NCI-H69 (cell line): Measurements from ENCODE around the gene CCL22.
A peak's percentile ranks its signal among the peaks of the same experiment; 100 is the strongest.
"Not testable (repeated sequence)": the region's sequence is repeated elsewhere in the genome, so short reads cannot be mapped to it uniquely, and the experiment has no call there.

Experiments
- DNase-seq: peaks from one replicate; lab custom pipeline; 2025; lab: John Stamatoyannopoulos, UW

The CCL22 gene

GRCh38 chr16:57347858-57348257, 10.7 kb upstream of the CCL22 start:
- no peak for DNase-seq

GRCh38 chr16:57348327-57348726, 10.3 kb upstream of the CCL22 start:
- DNase-seq = no peak

DNA sequence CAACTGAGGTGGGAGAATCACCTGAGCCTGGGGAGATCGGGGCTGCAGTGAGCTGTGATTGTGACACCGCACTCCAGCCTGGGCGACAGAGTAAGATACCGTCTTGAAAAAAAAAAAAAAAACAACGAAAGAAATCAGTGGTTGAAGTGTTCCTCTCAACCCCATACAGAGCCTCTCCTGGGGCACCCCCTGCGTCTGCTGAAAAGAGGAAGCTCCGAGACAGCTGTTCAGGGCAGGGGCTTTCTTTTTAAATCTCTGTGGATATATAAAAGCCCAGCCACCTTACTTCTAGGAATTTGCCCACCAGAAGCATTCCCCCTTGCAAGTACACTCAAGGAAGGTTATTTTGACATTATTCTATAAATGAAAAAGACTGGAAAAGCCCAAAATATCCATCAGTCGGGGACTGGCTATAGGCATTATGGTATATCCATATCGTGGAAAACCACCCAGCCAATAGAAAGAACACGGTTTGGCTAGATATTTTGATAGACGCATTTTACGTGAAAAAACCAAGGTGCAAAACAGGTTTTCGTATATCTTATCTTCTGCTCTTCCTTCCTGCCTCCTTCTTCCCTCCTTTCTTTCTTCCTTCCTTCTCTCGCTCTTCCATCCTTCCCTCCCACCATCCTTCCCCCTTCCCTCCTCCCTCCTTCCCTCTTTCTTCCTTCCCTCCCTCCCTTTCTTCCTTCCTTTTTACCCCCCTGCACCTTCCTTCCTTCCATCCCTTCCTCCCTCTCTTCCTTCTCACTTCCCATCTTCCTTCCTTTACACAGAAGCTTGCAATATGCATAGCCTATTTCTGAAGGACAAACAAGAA, 9.2 kb upstream of the CCL22 start:
- no peak for DNase-seq

DNA sequence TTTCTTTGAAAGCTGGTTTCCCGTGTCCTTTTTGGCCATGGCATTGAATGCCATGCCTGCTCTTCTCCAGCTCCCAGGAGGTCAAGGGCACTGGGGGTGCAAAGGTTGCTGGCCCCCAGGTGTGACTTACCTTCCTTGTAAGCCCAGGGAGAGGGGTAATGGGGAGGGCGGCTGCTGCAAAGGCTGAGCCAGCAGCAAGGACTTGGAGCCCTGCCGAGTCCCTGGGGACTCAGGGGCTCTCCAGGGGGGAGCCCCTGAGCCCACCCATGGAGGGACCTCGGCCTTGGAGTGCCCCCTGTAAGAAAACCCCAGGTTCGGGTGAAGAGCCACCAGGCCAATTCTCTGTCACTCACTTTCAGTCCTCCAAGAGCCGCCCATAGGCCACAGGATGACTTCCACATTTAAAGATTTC, 5.9 kb upstream of the CCL22 start:
- no peak for DNase-seq

DNA sequence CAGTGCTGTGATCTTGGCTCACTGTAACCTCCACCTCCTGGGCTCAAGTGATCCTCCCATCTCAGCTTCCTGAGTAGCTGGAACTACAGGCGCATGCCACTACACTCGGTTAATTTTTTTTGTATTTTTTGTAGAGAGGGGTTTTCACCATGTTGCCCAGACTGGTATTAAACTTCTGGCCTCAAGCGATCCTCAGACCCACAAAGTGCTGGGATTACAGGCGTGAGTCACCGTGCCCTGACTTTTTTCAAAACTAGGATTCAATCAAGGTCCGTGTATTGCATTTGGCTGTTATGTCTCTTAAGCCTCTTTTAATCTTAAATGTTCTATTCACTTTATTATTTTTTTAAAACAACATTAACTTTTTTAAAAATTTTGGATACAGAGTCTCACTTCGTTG, 4.3 kb upstream of the CCL22 start:
- no peak for DNase-seq

GRCh38 chr16:57355898-57356414, 2.6 kb upstream of the CCL22 start:
- no peak for DNase-seq

GRCh38 chr16:57356547-57356946, 2.0 kb upstream of the CCL22 start:
- no peak for DNase-seq

GRCh38 chr16:57357330-57358085, 1.1 kb upstream of the CCL22 start:
- no peak for DNase-seq

DNA sequence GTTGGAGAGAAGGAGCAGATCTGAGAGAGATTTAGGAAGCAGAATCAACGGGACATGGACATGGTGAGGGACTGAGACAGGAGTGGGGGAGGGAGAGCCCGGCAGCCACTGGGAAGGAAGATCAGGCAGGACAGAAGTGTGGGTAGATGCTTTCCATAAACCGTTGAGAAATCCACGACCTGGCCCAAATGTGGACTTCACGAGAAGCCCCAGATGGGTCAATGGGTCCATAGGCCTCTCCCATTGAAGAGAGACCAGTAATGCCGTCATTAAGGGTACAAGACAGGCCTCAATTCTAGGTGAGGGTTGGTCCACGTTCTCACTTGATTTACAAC, 530 bp upstream of the CCL22 start:
- DNase-seq = no peak

DNA sequence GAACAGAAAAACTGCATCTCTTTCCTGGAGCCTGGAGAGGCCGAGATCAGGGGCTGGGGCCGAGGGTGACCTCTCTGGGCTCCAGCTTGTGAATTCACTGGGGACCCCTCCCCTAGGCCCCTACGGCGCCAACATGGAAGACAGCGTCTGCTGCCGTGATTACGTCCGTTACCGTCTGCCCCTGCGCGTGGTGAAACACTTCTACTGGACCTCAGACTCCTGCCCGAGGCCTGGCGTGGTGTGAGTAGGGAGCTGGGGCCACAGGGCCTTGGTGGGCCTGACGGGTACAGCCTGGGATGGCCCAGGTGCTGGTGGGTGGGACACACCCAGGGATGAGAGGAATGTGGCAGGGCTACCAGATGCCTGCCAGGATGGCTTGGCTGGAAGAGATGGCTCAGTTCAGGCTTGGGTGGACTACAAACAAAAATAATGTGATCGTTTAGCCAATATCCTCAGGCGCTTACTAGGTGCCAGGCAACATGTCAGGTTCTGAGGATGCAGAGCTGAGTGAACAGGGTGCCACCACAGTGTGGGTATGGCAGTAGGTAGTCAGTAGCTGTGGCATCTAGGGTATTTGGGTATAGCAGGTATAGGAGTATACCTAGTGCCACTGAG, 1.8 kb downstream of the CCL22 start:
- no peak for DNase-seq

- no peak for DNase-seq
Observed at GRCh38 chr16:57361404-57361803, 2.8 kb downstream of the CCL22 start.

- DNase-seq = no peak
Observed at GRCh38 chr16:57364143-57364542, 5.6 kb downstream of the CCL22 start.

DNA sequence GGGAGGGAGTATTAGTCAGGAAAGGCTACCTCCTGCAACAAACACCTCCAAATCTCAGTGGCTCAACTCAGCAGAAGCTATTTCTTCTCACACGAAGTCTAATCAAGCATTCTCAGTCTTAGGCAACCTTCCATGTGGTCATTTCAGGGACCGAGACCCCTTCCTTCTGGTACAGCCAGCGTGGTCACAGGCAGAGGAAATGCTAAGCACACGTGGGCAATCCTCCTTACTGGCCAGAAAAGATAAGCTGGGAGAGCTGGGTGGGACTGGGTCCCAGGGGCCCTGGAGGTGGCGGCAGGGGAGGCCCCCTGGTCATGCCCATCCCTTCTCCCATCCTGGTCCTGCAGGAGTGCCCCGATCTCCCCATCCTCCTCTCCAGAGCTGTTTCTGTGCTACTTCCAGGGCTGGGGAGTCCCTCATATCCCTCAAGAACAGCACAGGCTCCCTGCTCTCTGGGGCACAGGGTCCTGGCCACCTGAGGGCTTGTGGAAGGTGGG, 8.0 kb downstream of the CCL22 start:
- no peak for DNase-seq

DNA sequence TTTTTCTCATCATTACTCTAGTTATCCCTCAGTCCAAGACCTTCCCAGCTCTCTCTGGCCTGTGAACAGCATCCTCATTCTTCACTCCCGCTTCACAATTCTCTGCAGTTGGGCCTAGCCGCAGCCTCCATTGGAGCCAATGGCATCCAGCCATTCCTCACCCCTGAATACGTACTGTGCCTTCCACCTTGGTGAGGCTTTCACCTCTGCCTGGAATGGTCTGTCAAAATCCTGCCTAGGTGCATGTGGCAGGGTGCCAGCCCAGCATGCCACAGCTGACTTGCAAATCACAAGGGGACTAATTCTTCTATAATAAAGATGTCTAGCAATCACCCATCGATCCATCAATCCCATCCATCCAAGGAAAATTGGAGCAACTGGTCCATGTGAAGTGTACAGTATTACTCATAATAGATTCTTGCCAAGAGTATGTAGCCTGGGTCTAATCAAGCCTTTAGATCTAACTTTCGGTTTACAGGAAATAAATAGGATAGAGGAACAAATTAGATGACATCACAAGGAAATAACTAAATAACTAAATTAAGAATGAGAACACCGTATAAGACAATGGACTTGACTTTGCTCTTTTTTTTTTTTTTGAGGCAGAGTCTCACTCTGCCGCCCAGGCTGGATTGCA, 8.7 kb downstream of the CCL22 start:
- DNase-seq = peak; percentile 5

- no peak for DNase-seq
Observed at GRCh38 chr16:57371494-57372371, 13.2 kb downstream of the CCL22 start.

DNA sequence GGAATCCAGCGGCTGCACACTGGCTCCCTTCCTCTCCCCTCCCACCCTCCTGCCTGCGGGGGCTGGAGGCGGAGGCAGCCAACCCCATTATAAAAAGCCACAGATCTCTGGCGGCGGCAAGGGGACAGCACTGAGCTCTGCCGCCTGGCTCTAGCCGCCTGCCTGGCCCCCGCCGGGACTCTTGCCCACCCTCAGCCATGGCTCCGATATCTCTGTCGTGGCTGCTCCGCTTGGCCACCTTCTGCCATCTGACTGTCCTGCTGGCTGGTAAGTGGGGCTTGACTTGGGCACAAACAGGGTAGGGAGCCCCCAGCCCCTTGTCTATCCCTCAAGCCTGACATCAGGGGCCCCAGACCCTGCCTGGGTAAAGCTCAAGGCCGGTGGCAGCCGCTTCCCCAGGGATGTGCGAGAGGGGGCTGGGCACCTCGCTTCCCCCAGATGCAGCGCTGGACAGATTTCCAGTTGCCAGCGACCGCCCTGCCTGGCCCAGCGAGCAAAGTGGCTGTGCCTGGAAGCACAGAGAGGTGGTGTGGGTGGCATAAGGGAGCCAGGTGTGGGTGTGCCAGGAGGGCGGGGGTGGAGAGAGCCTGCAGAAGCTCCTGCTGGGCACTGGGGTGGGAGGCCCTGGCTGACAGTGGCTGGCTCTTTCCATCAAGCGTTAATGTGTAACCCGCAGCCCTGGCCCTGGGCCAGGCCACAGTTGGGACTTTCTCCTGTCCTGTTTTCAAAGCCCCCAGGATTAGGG, 14.0 kb downstream of the CCL22 start, which contains the start of gene CX3CL1:
TSS of gene CX3CL1 (plus strand) at position 119 of the 745 bp plus-strand sequence. CDS start at position 198, 79 bp downstream.
- DNase-seq = peak; percentile 53

DNA sequence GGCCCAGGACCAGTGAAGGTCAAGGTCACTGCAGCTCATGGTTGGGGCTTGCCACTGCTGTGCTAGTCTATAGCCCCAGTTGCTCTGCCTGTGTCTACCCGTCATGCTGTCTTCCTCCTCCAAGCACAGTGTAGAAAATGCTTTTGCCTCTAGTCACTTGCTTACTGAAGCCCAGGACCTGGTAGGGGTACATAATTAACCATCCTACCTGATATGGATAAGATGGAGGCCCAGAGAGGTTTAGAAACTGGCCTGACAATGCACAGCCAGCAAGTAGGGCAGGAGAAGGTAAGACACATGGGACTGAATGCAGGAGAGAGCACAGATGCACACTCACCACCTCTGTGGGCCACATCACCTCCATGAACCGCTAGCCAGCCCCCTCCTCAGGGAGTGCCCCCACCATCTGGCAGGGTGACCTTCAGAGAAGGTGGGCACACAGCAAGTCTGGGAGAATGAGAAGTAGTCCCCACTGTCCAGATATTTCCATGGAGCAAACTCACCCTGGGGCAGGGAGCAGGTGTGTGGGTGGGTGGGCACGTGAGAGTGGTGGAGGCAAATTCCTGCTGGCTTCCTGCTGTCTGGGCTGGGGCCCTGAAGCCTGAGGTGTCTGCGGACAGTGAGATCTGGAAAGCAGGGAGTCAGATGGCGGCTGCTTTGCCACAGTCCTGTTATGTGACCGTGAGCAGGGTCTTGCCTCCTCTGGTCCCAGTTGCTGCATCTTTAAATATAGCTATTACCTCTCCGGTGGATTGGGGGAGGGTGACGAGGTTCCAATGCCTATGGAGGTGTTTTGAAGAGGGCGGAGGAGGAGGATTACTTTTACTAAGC, 14.7 kb downstream of the CCL22 start:
- no peak for DNase-seq

DNA sequence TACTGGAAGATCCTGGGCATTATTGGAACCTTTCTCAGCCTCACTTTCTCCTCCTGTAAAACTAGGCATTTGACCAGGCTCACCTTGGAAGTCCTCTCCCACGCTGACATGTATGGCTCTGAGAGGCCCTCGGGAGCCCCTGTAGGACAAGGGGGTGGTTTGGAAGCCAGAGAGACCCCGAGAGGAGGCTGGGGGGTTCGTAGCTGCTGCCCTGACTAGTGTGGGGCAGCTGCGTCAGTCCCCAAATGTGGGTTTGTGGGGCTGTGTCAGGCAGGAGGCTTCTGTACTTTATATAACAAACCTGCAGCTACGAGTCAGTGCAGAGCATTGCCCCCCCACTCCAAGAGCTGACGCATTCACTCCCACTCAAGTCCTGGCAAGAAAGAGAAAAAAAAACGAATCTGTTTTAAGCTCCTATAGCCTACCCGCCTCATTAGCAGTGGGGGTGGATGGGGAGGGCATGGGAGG, 15.5 kb downstream of the CCL22 start:
- DNase-seq = no peak

GRCh38 chr16:57374925-57375465, 16.4 kb downstream of the CCL22 start:
- DNase-seq = not testable (repeated sequence)
